ENCODE results near the gene CALN1.

DNA sequence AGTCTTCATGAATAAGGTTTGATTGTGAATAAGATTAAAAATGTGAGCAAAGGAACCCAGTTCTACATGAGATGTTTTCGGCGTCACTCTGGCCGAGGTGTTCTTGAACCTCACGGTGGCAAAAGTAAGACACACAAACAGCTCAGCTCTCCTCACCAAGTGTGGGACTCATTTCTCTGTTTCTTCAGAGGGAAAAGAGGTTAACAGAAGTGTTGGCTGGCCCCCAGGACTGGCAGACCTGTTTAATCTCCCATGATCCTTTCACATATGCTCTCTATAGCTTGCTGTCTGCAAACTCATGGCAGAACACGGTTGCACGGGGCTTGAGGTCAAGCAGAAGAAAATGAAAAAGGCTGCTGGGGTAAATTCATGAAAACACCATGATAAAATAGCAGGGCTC, 394.4 kb downstream of the CALN1 start:
- TF ChIP-seq POLR2AphosphoS5 (IDR thresholded peaks at IDR 0.05; ENCODE audit: low read depth): no peak
- no peak for TF ChIP-seq STAT1 (IDR thresholded peaks at IDR 0.05; ENCODE audit: unreplicated experiment)
- TF ChIP-seq EZH2 (IDR thresholded peaks at IDR 0.05; ENCODE audit: low read depth, unreplicated experiment): no peak
- TF ChIP-seq, protein P1, sequence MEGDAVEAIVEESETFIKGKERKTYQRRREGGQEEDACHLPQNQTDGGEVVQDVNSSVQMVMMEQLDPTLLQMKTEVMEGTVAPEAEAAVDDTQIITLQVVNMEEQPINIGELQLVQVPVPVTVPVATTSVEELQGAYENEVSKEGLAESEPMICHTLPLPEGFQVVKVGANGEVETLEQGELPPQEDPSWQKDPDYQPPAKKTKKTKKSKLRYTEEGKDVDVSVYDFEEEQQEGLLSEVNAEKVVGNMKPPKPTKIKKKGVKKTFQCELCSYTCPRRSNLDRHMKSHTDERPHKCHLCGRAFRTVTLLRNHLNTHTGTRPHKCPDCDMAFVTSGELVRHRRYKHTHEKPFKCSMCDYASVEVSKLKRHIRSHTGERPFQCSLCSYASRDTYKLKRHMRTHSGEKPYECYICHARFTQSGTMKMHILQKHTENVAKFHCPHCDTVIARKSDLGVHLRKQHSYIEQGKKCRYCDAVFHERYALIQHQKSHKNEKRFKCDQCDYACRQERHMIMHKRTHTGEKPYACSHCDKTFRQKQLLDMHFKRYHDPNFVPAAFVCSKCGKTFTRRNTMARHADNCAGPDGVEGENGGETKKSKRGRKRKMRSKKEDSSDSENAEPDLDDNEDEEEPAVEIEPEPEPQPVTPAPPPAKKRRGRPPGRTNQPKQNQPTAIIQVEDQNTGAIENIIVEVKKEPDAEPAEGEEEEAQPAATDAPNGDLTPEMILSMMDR (conservative IDR thresholded peaks at IDR 0.05; ENCODE audit: low read depth in 2 of 2): no peak

Measured in GM23338 (cell line).